CD1c-positive myeloid dendritic cell (primary cell): ENCODE measurements around the gene DUXB.

Experiments used
- DNase-seq: peaks from one replicate; pipeline ENCODE4 v3.0.0-alpha.2; 2016; ENCODE audit errors: extremely low spot score

DUXB gene, protein sequence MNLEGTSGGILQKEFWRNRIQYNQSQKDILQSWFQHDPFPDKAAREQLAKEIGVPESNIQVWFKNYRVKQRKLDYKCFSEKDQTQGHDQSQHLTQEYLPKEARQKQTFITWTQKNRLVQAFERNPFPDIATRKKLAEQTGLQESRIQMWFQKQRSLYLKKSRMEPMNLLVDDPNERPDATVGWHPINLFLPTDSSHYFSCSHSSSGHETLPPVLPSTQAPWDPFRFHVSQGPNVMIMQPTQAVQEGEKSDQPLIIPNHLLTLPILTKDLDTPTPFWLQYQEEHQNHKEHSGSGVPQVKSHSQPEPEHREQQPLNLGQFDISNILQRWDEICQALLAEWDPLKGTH

DNA sequence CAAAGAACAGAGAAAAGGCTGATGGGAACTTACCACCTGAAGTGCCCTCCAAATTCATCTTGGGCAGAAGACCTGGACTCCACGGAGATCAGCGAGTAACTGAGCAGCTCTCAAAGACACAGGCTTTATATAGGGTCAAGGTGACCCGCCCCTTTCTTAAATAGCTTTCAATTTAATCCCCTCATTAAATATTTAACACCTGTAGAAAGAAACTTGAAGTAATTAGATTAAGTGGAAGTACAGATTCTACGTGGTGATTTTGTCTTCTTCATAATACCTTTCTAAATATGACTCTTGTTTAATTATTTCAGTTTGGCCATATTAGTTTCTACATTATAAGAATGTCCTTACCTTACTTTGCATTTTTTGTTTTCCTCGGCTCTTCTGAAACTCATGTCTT lies at the start of gene DUXB:
TSS of gene DUXB (minus strand) at position 101 of the 400 bp plus-strand sequence. CDS start at position 58, 43 bp downstream.
- no peak for DNase-seq

DNA sequence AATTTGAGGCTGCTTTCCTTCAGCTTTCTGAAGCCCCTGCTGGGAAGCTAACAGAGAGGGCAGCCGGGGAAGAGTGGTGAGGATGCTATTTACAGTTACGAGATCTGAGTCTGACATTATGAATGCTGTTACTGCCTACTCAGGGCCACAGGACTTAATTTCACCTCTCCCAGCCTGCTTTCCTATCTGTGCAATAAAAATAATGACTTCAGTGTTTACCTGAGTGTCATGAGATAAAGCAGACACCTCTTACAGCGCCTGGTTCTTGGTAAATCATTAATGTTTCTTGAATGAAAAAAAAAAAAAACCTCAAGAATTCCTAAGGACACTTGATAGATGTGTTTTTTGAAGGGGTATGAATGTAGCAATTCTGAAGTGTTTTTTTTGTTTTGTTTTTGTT lies 49.3 kb upstream of the DUXB start:
- DNase-seq, result no peak

DNA sequence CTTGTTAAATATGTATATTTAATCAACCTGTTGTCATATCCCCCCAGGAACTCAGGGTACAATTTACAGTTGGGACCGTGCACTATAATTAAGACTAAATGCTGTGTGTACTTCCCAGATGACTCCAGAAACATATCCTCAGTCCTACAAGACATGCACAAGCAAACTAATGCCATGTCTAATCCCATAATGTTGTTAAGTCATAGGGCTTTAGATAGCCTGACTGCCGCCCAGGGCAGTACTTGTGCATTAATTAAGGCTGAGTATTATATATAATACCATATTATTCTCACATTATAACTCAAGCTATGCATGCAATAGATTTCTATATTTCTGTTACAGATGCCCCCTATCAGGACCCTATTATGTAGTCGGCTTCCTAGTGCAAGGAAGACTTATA lies 45.1 kb upstream of the DUXB start:
- DNase-seq, result no peak

DNA sequence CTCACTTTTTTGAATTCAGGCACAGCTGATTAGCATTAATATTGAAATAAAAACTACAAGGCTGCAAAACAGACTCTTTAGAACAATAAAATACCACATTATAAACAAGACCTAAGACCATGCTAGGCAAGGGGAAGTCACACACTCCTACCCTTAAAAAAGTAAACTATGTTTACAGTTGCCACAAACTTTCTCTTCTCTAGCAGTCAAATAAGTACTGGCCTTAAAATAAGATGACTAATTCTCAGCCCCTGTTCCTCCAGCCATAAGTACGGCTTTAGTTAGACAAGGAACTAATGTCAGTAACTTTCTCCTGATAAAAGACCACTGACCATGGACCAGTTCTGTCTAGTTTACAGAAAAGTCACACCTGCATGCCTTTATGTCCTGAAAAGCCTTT lies 44.6 kb upstream of the DUXB start:
- no peak for DNase-seq

DNA sequence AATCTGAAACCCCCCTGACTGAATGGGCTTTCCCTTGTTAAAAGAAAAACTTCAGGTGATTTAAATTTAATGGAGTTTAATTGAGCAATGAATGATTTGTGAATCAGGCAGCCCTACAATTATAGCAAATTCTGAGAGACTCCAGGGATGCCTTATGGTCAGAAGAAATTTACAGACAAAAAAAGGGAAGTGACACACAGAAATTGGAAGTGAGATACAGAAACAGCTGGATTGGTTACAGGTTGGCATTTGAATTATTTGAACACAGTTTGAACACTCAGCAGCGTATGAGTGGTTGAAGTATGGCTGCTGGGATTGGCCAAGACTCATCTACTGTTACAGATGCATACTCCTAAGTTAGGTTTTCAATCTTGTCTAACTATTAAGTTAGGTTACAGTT lies 44.0 kb upstream of the DUXB start:
- DNase-seq, result no peak

DNA sequence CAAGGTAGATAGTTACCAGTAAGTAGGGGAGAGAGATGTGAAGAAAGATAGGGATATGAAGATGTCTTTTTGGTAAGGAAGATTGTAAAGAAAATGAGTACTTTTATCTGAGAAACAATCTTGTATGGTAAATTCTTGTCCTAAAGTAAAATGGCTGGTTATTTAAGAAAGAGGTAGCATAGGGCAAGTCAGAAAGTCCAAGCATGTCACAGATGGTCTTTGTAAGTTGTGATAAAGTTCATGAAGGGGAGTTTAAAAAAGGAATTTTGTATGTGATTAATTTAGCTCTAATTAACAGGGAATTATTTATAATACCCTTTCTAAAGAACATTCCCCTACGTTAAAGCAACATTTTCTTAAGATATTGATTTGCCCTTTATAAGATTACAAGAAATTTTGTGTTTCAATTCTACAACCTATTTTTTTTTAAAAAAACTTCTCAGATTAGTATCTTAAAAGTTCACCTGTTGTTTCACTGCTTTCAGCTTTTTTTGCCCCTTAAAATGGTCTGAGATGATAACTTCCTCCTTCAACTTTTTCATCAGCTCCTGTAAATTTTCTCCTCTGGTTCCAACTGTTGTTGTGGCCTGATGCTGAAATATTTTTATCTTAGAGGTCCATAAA lies 41.3 kb upstream of the DUXB start:
- DNase-seq, result no peak

DNA sequence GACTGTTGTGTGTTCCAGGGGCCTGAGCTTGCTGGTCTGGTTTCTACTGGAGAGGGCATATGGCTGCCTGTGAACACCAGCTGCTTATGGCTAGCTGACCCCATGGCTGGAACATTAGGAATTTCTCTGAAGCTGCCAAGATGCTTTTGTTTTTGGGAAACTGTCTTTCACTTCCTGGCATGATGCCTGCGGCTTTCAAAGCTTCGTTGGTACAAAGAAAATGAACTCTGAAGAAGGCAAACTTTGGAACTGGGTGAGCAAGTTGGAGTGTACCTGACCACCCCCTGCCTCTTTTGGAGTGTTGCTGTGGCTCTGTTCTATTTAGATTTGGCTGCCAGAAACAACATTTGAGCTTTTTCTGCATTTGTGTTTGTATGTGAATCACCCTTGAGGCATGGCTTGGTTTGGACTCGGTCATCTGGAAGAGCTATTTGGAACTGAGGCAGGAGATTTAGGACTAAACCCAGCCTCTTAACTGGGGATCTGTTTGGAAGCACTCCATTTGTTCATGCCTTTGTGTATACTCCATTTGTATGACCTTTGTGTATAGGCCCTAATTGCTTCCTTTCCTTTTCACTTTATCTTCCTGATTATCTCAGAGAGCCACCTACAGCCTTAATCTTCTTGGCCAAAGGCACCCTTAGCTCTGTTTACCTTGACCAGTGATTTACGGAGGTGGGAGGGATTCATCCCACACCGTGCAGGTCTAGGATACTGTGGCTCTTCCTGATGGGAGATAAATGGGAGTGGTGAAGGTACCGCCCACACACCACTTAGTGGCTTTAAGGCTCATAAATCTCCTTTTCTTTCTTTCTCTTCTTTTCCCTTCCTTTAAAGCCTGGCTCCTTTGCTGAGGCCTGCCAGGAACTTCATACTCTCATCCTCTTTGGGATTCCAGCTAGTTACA lies 32.3 kb upstream of the DUXB start:
- no peak for DNase-seq

DNA sequence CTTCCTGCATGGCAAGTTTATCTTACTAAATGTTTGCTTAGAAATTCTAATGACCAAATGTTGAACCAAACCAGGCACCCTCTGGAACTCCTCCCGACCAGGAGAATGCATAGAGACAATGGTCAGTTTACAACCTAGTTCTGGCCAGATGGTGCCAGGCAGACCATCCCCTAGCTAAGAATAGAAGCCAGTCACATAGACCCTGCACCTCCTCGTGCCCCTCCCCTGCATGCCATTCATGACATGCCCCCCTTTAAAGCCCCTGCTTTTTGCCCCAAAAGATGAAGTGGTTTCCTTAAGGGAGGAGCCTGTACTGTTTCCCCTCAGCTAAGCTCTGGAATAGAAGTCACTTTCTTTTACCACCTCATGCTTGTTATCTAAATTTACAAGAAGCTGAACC lies 31.6 kb upstream of the DUXB start:
- DNase-seq, result no peak

DNA sequence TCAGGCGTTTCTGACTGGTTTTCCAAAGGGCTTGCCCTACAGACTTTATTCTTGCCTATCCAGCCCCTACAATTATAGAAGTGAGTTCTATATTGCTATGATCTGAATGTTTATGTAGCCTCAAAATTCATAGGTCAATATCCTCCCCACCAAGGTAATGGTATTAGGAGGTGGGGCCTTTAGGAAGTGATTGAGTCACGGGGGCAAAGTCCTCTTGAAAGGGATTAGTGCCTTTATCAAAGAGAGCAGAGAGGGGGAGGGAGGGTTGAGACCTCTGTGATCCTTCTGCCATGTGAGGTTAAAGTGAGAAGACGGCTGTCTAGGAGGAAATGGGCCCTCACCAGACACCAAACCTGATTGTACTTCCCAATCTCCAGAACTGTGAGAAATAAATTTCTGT lies 26.0 kb upstream of the DUXB start:
- DNase-seq, result no peak

DNA sequence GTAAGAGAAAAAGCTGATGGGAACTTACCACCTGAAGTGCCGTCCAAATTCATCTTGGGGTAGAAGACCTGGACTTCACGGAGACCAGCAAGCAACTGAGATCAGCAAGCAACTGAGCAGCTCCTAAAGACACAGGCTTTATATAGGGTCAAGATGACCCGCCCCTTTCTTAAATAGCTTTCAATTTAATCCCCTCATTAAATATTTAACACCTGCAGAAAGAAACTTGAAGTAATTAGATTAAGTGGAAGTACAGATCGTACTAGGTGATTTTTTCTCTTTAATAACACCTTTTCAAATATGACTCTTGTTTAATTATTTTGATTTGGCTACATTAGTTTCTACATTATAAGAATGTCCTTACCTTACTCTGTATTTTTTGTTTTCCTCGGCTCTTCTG lies 25.1 kb upstream of the DUXB start, which contains the start of gene CPHXL:
TSS of gene CPHXL (minus strand) at position 101 of the 400 bp plus-strand sequence. CDS start at position 53, 48 bp downstream.
- DNase-seq, result no peak

DNA sequence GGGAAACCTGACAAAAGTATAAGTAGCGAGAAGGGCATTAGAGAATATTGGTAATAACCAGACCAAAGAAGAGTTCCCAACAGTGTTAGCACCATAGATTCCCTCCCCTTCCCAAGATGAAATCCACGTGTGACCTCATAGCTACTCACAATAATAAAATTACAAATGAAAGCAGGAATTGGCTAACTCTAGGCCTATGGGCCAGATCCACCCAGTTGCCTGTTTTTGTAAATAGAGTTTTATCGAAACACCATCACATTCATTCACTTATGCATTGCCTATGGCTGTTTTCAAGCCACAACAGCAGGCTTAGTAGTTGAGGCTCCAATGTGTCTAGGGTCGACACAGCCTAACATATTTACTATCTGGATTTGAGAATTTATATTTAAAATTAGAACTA lies 17.2 kb upstream of the DUXB start:
- DNase-seq, result no peak

DNA sequence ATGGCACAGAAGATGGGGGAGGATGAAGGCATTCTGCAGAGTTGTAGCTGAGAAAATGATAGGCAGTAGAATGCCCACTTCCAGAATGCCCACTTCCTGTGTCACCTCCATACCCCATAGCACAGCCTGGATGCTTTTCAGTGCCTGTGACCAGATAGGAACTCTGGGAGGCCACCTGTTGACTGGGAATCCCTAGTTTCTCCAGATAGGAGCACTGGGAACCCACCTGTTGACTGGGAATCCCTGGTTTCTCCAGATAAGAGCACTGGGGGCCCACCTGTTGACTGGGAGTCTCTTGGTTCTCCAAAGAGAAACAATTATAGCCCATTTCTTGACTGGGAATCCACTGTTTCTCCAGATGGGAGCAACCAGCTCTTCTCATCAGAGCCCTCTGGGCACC lies 13.4 kb upstream of the DUXB start:
- no peak for DNase-seq

DNA sequence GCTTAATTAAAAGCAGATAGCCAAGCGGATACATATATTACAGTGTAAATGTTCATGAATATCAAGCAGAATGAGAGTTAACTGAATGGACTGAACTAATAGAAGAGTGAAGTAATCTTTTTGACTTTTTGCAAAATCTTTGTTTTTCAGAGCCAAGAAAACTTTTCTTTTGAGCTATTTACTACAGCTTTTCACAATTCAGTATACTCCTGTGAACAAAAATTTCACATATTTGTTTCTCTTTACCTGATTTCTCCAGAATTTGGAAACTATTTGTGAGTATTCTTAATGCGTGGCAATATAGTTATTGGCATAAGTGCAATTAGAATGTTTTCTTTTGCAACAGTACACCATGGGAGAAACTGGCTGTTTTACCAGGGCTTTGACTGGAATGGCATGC lies 9.1 kb upstream of the DUXB start:
- no peak for DNase-seq

DNA sequence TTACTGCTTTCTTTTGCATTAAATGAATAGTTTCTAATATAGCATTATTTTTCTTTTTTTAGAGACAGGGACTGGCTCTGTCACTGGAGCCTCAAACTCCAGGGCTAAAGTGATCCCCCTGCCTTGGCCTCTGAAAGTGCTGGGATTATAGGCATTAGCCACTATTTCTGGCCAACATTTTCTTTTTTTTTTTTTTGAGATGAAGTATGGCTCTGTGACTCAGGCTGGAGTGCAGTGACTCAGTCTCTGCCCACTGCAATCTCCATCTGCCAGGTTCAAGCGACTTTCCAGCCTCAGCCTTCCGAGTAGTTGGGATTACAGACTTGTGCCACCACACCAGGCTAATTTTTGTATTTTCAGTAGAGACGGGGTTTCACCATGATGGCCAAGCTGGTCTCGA lies 2.0 kb upstream of the DUXB start:
- no peak for DNase-seq

DNA sequence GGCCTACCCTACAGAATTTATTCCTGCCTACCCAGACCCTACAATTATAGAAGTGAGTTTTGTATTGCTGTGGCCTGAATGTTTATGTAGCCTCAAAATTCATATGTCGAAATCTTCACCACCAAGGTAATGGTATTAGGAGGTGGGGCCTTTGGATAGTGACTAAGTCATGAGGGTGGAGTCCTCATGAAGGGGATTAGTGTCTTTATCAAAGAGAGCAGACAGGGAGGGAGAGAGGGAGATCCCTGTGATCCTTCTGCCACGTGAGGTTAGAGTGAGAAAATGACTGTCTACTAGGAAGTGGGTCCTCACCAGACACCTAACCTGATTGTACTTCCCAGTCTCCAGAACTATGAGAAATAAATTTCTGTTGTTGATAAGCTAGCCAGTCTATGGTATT lies 981 bp upstream of the DUXB start:
- no peak for DNase-seq

DNA sequence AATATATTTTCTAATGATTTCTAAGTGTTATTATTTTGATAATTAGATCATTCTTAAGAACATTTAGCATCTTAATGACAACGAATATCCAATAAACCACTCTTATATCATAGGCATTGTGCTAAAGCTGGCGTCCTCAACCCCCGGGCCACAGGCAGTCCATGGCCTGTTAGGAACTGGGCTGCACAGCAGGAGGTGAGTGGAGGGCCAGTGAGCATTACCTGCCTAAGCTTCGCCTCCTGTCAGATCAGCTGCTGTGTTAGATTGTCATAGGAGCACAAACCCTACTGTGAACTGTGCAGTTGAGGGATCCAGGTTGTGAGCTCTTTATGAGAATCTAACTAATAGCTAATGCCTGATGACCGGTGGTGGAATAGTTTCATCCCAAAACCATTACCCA lies 3.7 kb downstream of the DUXB start:
- DNase-seq, result no peak

DNA sequence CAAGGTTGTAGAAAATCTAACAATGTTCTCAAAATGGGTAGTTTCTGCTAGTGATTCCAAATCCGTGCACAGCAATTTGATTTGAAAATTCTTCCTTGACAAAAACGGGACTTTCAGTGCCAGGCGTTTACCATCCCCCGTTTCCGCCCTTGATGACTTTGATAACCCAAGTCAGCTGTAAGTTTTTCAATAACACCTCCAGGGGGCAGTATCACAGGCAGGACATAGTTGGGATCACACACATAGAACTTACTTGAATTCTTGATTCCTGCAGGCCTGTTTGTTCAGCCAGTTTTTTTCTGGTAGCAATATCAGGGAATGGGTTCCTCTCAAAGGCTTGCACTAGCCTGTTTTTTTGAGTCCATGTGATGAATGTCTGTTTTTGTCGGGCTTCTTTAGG lies 5.6 kb downstream of the DUXB start:
- DNase-seq, result no peak

DNA sequence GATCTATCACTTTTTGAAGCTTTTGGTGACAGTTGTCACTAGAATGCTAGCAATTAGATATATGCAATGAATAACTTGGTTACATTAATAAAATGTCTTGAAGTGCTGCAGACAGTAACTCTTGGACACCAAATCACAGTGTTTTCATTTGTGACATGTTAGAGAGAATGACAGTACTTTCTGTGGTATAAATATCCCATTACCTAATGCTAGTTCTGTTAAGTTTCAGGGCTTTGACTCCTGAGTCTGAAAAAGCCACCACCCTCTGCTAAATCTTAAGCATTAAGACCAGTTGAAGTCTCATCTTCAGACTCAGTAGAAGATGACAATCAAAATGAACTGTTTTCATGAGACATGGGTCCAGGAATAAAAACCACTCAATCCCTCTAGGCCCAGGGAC lies 13.9 kb downstream of the DUXB start:
- DNase-seq, result no peak

DNA sequence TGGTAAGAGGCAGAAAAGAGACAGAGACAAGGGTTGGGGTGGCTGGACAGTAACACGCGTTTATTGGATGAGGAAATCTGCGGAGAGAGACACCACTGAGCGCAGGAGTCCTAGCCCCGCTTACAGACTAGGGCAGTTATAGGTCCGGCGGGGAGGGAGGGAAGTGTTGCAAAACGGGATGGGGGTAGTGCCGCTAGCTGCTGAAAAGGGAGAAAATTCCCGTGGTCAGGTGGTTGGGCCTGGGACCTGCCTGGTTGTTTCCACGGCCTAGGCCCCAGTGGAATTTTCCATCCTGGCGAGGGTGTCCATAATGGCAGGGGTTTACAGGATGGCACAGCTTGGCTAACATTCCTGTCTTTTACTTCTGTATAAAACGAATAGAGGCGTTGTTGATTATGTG lies 19.0 kb downstream of the DUXB start:
- DNase-seq, result no peak

DNA sequence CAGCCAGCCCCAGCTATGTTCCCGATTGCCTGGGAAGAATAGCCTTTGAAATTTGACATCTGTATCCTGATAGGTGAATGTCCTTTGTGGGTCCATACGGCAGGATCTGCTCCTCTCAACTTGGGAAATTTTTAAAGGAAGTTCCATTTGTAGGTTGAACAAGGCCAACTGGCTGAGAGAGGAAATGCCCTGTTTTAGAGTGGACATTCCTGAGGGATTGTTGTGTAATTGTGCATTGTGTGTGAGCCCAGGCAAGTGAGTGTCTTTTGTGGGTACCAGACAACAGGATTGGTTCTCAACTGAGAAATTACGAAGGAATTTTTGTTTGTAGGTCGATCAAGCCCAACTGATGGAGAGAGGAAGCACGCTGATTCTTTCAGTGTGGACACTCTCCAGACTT lies 21.9 kb downstream of the DUXB start:
- DNase-seq, result no peak

DNA sequence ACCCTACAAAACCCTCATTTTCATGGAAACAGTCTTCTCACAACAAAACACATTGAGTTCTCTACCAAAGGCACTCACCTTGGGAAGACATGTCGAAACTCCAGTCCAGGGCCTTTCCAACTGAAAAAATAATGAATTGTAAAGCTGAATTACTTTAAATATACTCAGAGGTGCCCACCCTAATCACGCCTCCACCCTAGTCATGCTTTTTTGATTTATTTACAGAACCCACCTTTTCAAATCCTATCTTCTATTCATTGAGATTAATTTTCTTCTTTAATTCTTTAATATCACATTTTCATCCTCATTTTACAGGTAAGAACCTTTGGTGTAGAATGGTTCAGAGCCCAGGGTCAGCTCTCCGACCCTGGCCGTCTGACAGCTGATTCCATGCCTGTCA lies 24.4 kb downstream of the DUXB start, which contains the start of gene CPHXL2:
TSS of gene CPHXL2 (minus strand) at position 101 of the 400 bp plus-strand sequence. CDS start at position 91, 10 bp downstream.
- DNase-seq, result no peak

DNA sequence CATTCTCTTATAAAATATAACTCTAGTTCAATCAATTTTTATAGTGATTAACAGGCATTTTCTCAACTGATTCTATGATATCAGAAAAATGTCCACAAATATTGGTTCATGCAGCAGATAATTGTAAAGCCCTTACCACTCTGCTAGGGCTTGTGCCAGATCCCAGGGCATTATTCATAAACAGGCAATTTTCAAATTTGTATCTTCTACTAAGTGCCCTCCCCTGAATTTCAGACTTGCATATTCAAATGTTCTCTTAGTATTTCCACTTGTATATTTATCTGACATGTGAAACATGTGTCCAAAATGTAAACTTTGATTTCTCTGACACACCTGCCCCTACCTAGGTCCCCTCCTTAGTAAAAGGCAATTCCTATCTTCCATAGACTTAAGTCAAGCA lies 33.8 kb downstream of the DUXB start:
- DNase-seq, result no peak
